H1 (cell line): ENCODE measurements around the gene PTBP3. TPM values are rescaled to one million over a fixed set of nuclear protein-coding genes. Genes with fewer than 3 reads are reported as not detected.

Source experiments
- CBX8 ChIP-seq: fragments of 300-800, 300-1000 bp; sonication (generic); IDR thresholded peaks from 2 replicates; pipeline ENCODE4 v1.7.1; 2016; ENCODE audit warnings: low read depth, low read length, borderline replicate concordance
- CREB1 ChIP-seq: IDR thresholded peaks from 2 replicates; pipeline ENCODE4 v1.6.1; 2012; ENCODE audit warnings: inconsistent platforms
- CTBP2 ChIP-seq: IDR thresholded peaks from 2 replicates; pipeline ENCODE4 v1.7.0; 2011; ENCODE audit warnings: borderline replicate concordance, mild to moderate bottlenecking, moderate library complexity, mixed read lengths, low read length; ENCODE audit not compliant: insufficient read depth, insufficient read length
- FOSL1 ChIP-seq: IDR thresholded peaks from 2 replicates; pipeline ENCODE4 v1.6.1; 2011; ENCODE audit warnings: mild to moderate bottlenecking, low read depth, low read length, moderate library complexity; ENCODE audit not compliant: insufficient read depth
- JUN ChIP-seq: IDR thresholded peaks from 2 replicates; pipeline ENCODE4 v1.6.1; 2011; ENCODE audit warnings: low read depth, mild to moderate bottlenecking, improper control_type of control experiment, low read length
- KDM1A ChIP-seq: fragments of 200-600, 300-600 bp; sonication (generic); IDR thresholded peaks from 2 replicates; pipeline ENCODE4 v1.7.1; 2016; ENCODE audit warnings: mild to moderate bottlenecking, low read length, borderline replicate concordance
- RXRA ChIP-seq: IDR thresholded peaks from 2 replicates; pipeline ENCODE4 v1.6.1; 2011; ENCODE audit warnings: low read depth, mild to moderate bottlenecking, low read length, moderate library complexity; ENCODE audit not compliant: insufficient read depth
- SP2 ChIP-seq: IDR thresholded peaks from 2 replicates; pipeline ENCODE4 v1.6.1; 2012; ENCODE audit warnings: mild to moderate bottlenecking, low read length, inconsistent platforms
- polyA plus RNA-seq, 7 experiments: library from polyadenylated mRNA; depleted of rRNA in 3 of 7; stranded (reverse) in 5 of 7; unstranded in 2 of 7; fragments of >200 nt in 5 of 7; fragments of 200-250 nt in 2 of 7; gene quantifications; 1 replicate in 5 of 7; 2 replicates in 1 of 7; 4 replicates in 1 of 7; pipeline versions ENCODE4 v1.2.1 to v1.2.3, GENCODE V29; 2011 to 2013; ENCODE audit warnings: missing spikeins in 2 of 7, mixed read lengths in 2 of 7
- total RNA-seq: library from RNA; stranded (reverse); fragmentation: NEBNext Ultra II Directional; extraction: Animal tissue kit (Norgen Biotek cat#: 25700); gene quantifications from 2 replicates; pipeline ENCODE4 v1.2.1, GENCODE V29; 2021

The PTBP3 gene
- total and polyA plus RNA-seq, 2 of the 8 experiments (the other 6 are each of a cell fraction or from before 2014, with no cell fraction given) = 51.0 to 124 TPM

GRCh38 chr9:112242147-112242804, 91.1 kb downstream of the PTBP3 start (continued):
- TF ChIP-seq JUN = no peak
- no peak for TF ChIP-seq FOSL1
- no peak for TF ChIP-seq CTBP2
- TF ChIP-seq CBX8 = no peak
- no peak for TF ChIP-seq CREB1
- TF ChIP-seq SP2 = no peak
- no peak for TF ChIP-seq RXRA
- TF ChIP-seq KDM1A = no peak
